NCI-H510A treated with DMSO at 0.1 percent for 48 hours (cell line): ENCODE results near the gene TRABD2B.

Source experiments
- DNase-seq: peaks from one replicate; lab custom pipeline; 2025; lab: John Stamatoyannopoulos, UW

Gene TRABD2B

GRCh38 chr1:47725000-47725473 is 272.1 kb downstream of the TRABD2B start:
- peak; percentile 14 for DNase-seq

DNA sequence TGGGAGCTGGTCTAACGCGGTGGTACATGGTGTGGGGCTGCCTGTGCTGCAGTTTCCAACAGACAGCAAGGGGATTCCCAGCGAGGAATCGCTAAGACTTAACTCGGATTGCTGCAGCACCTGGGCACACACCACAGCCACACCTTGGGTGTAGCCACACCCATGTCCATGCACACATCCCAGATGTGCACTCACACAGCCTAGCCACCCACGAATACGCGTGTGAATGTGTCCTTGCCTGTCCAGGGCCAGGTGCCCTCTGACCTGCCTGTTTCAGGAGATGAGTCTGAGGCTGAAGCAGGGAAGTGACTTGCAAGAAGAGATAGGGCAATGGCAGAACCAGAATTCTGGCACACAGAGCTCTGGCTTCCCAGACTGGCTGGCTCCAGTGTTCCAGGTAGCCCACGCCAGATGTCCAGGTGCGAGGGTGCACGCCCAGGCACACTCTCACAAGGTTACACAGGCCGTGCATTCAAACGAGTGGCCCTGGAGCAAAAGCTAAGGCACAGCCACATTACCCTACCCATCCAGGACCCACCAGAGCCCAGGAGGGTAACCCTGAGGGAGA is 272.7 kb downstream of the TRABD2B start:
- no peak for DNase-seq

DNA sequence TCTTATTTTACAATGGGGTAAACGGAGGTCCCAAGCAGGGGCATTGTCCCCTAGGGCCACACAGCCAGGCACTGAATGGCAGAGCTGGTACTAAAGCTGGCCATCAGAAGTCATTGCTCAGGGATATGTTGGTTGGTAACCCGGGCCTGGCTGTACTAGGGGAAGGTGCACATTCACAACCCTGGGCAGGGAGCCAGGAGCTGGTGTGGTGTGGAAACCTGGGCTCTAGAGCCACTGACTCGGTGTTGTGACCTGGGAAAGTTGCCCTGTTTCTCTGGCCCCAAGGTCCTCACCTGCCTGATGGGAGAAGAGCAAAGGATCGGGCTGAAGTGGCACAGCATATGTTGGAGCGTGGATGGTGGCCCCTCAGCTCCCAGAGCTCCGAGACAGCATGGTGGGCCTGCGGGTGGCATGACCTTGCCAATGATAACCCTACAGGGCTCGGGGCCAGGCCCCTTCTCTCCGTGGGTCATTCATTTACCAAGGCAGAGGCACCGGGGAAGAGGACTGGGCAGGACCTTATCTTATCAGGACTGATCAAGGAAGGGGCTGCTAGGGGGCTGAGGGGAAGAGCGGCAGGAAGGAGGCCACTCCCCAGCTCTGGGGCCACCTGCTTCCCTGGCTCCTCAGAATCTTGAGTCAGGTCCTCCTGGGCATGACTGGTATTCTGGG is 274.1 kb downstream of the TRABD2B start:
- no peak for DNase-seq

DNA sequence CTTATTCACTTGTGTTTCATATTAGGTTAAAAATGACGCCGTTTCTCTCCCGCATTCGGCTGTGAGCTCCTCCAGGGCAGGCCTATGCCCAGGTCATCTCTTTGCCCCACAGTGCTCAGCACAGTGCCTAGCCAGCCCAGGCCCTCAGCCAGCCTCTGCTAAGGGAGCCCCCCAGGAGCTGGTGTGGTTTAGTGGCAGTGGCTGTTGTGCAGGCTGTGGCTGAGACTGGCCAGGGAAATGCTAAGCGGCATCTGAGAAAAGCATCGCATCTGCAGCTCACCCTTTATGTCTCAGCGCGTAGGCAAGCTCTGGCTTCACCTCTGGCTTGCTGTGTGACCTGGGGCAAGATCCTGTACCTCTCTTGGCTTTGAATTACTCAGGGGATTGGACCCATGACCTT is 275.1 kb downstream of the TRABD2B start:
- DNase-seq: no peak

GRCh38 chr1:47720111-47720510 is 277.1 kb downstream of the TRABD2B start:
- DNase-seq: no peak

DNA sequence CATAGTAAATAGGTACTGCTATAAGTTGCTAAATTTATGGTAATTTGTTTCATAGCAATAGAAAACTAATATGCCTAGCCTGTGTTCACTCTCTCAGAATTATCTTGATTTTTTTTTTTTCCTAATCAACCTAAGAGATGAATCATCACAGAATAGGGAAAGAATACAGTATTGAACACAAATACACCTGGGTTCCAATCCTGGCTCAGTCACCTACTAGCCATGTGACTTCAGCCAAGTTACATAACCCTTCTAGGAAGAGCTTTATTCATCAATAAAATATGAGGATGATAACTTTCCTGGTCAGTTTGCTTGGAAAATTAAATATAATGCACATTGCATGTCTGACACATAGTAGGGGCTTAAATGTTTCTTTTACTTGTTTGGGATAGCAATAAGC is 279.8 kb downstream of the TRABD2B start:
- DNase-seq: no peak

GRCh38 chr1:47713975-47714767 is 283.0 kb downstream of the TRABD2B start:
- no peak for DNase-seq

- DNase-seq: no peak
Measured at GRCh38 chr1:47713333-47713953, 283.7 kb downstream of the TRABD2B start.

DNA sequence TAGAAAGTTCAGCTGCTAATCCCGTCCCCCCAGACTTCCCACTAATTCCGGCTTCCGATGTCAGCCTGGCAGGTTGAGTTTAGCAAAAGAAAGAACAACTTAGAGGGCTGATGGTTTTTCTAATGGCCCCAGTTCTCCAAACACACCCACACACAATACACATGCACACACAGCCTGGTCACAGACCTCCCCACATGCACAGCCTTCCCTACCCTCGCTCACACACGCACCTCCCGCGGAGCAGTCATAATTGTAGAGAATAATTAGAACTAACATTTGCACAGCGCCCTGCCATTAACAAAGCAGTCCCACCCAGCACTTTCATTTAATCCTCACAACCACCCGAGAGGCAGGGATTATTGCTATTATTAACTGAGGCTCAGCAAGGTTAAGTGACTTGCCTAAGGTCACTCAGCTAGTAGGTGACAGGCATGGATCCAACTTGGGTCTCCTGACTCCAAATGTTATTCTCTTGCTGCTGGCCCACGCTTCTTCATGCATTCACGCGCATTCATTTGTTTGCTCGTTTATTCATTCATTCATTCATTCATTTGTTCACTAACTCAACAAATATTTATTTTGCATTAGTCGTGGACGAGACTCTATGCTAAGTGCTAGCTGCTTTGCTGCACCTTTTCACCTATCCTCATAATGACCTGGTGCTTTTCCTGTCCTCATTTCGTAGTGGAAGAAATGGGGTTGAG is 284.4 kb downstream of the TRABD2B start:
- DNase-seq: no peak

DNA sequence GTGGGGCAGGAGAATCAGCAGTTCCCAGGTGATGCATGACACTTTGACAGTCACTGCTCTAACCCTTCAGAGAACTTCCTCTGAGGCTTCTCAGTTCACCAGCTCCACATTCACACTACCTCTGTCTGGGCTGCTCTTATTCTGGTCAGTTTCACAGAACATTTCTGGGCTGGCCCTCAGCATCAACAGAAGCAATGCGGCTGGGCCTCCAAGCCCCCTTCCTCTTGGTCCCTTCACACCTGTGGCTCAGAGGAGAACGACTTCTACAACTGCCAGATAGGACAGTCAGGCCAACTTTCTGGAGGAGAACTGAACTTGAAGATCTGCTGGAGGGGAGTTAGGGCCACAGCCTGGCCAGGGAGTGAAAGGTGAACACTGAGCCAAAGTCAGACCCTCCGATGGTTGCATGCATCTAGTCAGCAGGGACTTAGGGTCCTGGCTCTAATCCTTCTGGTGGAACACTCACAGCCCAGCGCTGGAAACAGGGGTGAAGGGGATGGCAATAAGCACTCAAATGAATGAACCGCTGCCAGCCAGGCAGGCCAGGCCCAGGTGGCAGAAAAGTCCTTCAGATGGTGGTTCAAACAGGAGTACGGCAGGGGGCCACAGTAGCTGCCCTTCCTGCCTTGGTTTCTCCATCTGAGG is 285.2 kb downstream of the TRABD2B start:
- no peak for DNase-seq

- no peak for DNase-seq
Measured at GRCh38 chr1:47711184-47711847, 285.9 kb downstream of the TRABD2B start.
